ENCODE results near the gene PIR. TPM values are rescaled to one million over a fixed set of nuclear protein-coding genes. Genes with fewer than 3 reads are reported as not detected.

Gene PIR
- total RNA-seq, 6 experiments from 2014 or later: 13.3 to 42.1 (median 23.1) TPM

- TF ChIP-seq POLR2A (IDR thresholded peaks at IDR 0.05) (no peak), CTCF (IDR thresholded peaks at IDR 0.05) (no peak)
- Histone ChIP-seq H3K4me3 (no peak overlapping the region), H3K36me3 (no peaks in the 10 kb centered on the region), H3K27me3 (no peaks in the 10 kb centered on the region), H3K27ac (no peak overlapping the region), H3K4me1 (no peaks in the 10 kb centered on the region), H3K9me3 (no peaks in the 10 kb centered on the region)
- intact Hi-C loops (cut with DNase I): no loop called here
- ATAC-seq (peak; percentile 55 to 88 (median 72)), DNase-seq (peak in 2 of 3 donors; percentile 47 to 55)
- WGBS (ENCODE audit: insufficient coverage, low coverage, low lambda C conversion rate, missing lambda C conversion rate): 47% methylated on average over 6 of the region's 6 CpGs
Measured at GRCh38 chrX:15413101-15413500, 80.0 kb downstream of the PIR start.

- Histone ChIP-seq H3K4me1 (no peaks in the 10 kb centered on the region), H3K27ac (no peak overlapping the region), H3K4me3 (no peak overlapping the region), H3K36me3 (peaks cover 0 to 8% (median 0%) of the 10 kb centered on the region in 4 donors), H3K27me3 (no peaks in the 10 kb centered on the region), H3K9me3 (no peaks in the 10 kb centered on the region)
- intact Hi-C loops (cut with DNase I): no loop called here
- DNase-seq (no peak), ATAC-seq (no peak)
- TF ChIP-seq POLR2A (IDR thresholded peaks at IDR 0.05) (no peak), CTCF (IDR thresholded peaks at IDR 0.05) (no peak)
- 49% methylated on average over 2 of the region's 2 CpGs for WGBS (ENCODE audit: insufficient coverage, low coverage, low lambda C conversion rate, missing lambda C conversion rate)
Measured at GRCh38 chrX:15410947-15411346, 82.2 kb downstream of the PIR start.

- intact Hi-C loops (cut with DNase I): no loop called here
- no peak for TF ChIP-seq POLR2A (IDR thresholded peaks at IDR 0.05)
- TF ChIP-seq CTCF (IDR thresholded peaks at IDR 0.05): no peak
Measured at GRCh38 chrX:15410430-15410829, 82.7 kb downstream of the PIR start.

GRCh38 chrX:15405846-15406245 is 87.3 kb downstream of the PIR start:
- Histone ChIP-seq H3K4me3 (no peak overlapping the region), H3K27ac (no peak overlapping the region), H3K4me1 (no peaks in the 10 kb centered on the region), H3K27me3 (no peaks in the 10 kb centered on the region), H3K36me3 (peaks cover 0 to 8% (median 0%) of the 10 kb centered on the region in 4 donors), H3K9me3 (no peaks in the 10 kb centered on the region)
- WGBS (ENCODE audit: insufficient coverage, low coverage, low lambda C conversion rate, missing lambda C conversion rate): 80% methylated on average over 2 of the region's 3 CpGs
- TF ChIP-seq POLR2A (IDR thresholded peaks at IDR 0.05) (no peak), CTCF (IDR thresholded peaks at IDR 0.05) (no peak)
- ATAC-seq (no peak), DNase-seq (no peak)
- intact Hi-C loops (cut with DNase I): no loop called here

More at GRCh38 chrX:15410430-15410829, 82.7 kb downstream of the PIR start:
- no peaks in the 10 kb centered on the region for H3K9me3 ChIP-seq
- ATAC-seq: no peak
- H3K4me3 ChIP-seq: no peak overlapping the region
- no peak overlapping the region for H3K27ac ChIP-seq
- H3K36me3 ChIP-seq: peaks cover 0 to 8% (median 0%) of the 10 kb centered on the region in 4 donors
- no peaks in the 10 kb centered on the region for H3K4me1 ChIP-seq
- H3K27me3 ChIP-seq: no peaks in the 10 kb centered on the region
- DNase-seq: no peak
